ENCODE measurements around the gene ADAMTS12. TPM values are rescaled to one million over a fixed set of nuclear protein-coding genes. Genes with fewer than 3 reads are reported as not detected.

ADAMTS12 gene
- total and polyA plus RNA-seq, 2 donors (not counting 1 experiment from before 2014, with no cell fraction given): 10.7 to 44.8 TPM

- Histone ChIP-seq H3K4me3 (replicated peaks in 1 of 4; ENCODE audit: control extremely low read depth in 1 of 4, insufficient read depth in 1 of 4, low read depth in 3 of 4, low read length in 4 of 4) (no peak overlapping the region), H3K79me2 (ENCODE audit: control insufficient read depth, insufficient read depth, low read length) (no peaks in the 10 kb centered on the region), H3K9me3 (ENCODE audit: control insufficient read depth, insufficient read depth, low read depth, low read length) (no peaks in the 10 kb centered on the region), H2AFZ (ENCODE audit: low read length) (no peak overlapping the region), H3K27ac (ENCODE audit: insufficient read depth, low read length) (no peak overlapping the region), H3K4me2 (ENCODE audit: extremely low read depth, insufficient read depth, low read length) (no peak overlapping the region), H3K4me1 (ENCODE audit: control insufficient read depth, extremely low read depth, insufficient read depth, low read length) (no peaks in the 10 kb centered on the region), H3K27me3 (ENCODE audit: control insufficient read depth, insufficient read depth, low read length) (no peaks in the 10 kb centered on the region), H3K36me3 (ENCODE audit: control insufficient read depth, insufficient read depth, low read length) (no peaks in the 10 kb centered on the region), H4K20me1 (ENCODE audit: control insufficient read depth, extremely low read depth, insufficient read depth, low read length) (no peaks in the 10 kb centered on the region), H3K9ac (ENCODE audit: insufficient read depth, low read length) (no peak overlapping the region)
- TF ChIP-seq EZH2 (IDR thresholded peaks at IDR 0.05; ENCODE audit: low read length, missing control alignments): no peak
- peak; percentile 42 to 76 for DNase-seq (ENCODE audit: low read depth in 2 of 2)
Measured at GRCh38 chr5:33832404-33833236, 59.2 kb downstream of the ADAMTS12 start.

GRCh38 chr5:33831041-33831440, 60.7 kb downstream of the ADAMTS12 start:
- Histone ChIP-seq H3K27ac (ENCODE audit: insufficient read depth, low read length) (no peak overlapping the region), H3K4me2 (ENCODE audit: extremely low read depth, insufficient read depth, low read length) (no peak overlapping the region), H3K4me3 (replicated peaks in 1 of 4; ENCODE audit: control extremely low read depth in 1 of 4, insufficient read depth in 1 of 4, low read depth in 3 of 4, low read length in 4 of 4) (no peak overlapping the region), H3K9me3 (ENCODE audit: control insufficient read depth, insufficient read depth, low read depth, low read length) (no peaks in the 10 kb centered on the region), H3K9ac (ENCODE audit: insufficient read depth, low read length) (no peak overlapping the region), H4K20me1 (ENCODE audit: control insufficient read depth, extremely low read depth, insufficient read depth, low read length) (no peaks in the 10 kb centered on the region), H2AFZ (ENCODE audit: low read length) (no peak overlapping the region), H3K27me3 (ENCODE audit: control insufficient read depth, insufficient read depth, low read length) (no peaks in the 10 kb centered on the region), H3K4me1 (ENCODE audit: control insufficient read depth, extremely low read depth, insufficient read depth, low read length) (no peaks in the 10 kb centered on the region), H3K79me2 (ENCODE audit: control insufficient read depth, insufficient read depth, low read length) (no peaks in the 10 kb centered on the region), H3K36me3 (ENCODE audit: control insufficient read depth, insufficient read depth, low read length) (no peaks in the 10 kb centered on the region)
- TF ChIP-seq EZH2 (IDR thresholded peaks at IDR 0.05; ENCODE audit: low read length, missing control alignments): no peak
- no peak for TF ChIP-seq CTCF (conservative IDR thresholded peaks at IDR 0.05 in 1 of 2, IDR thresholded peaks at IDR 0.05 in 1 of 2; ENCODE audit: low read depth in 1 of 2, low read length in 2 of 2)
- DNase-seq (ENCODE audit: low read depth in 2 of 2): no peak

GRCh38 chr5:33829430-33829829, 62.4 kb downstream of the ADAMTS12 start:
- Histone ChIP-seq H3K27me3 (ENCODE audit: control insufficient read depth, insufficient read depth, low read length) (no peaks in the 10 kb centered on the region), H3K27ac (ENCODE audit: insufficient read depth, low read length) (no peak overlapping the region), H3K9ac (ENCODE audit: insufficient read depth, low read length) (no peak overlapping the region), H2AFZ (ENCODE audit: low read length) (no peak overlapping the region), H3K4me2 (ENCODE audit: extremely low read depth, insufficient read depth, low read length) (no peak overlapping the region), H3K9me3 (ENCODE audit: control insufficient read depth, insufficient read depth, low read depth, low read length) (no peaks in the 10 kb centered on the region), H3K4me1 (ENCODE audit: control insufficient read depth, extremely low read depth, insufficient read depth, low read length) (peaks cover 2% of the 10 kb centered on the region), H3K79me2 (ENCODE audit: control insufficient read depth, insufficient read depth, low read length) (no peaks in the 10 kb centered on the region), H3K36me3 (ENCODE audit: control insufficient read depth, insufficient read depth, low read length) (no peaks in the 10 kb centered on the region), H4K20me1 (ENCODE audit: control insufficient read depth, extremely low read depth, insufficient read depth, low read length) (no peaks in the 10 kb centered on the region), H3K4me3 (replicated peaks in 1 of 4; ENCODE audit: control extremely low read depth in 1 of 4, insufficient read depth in 1 of 4, low read depth in 3 of 4, low read length in 4 of 4) (no peak overlapping the region)
- DNase-seq (ENCODE audit: low read depth in 2 of 2): no peak
- no peak for TF ChIP-seq EZH2 (IDR thresholded peaks at IDR 0.05; ENCODE audit: low read length, missing control alignments)
- TF ChIP-seq CTCF (conservative IDR thresholded peaks at IDR 0.05 in 1 of 2, IDR thresholded peaks at IDR 0.05 in 1 of 2; ENCODE audit: low read depth in 1 of 2, low read length in 2 of 2): no peak
